ENCODE measurements around the gene DOCK3. TPM values are rescaled to one million over a fixed set of nuclear protein-coding genes. Genes with fewer than 3 reads are reported as not detected.
"Not testable (repeated sequence)": the region's sequence is repeated elsewhere in the genome, so short reads cannot be mapped to it uniquely, and the experiment has no call there.

The DOCK3 gene
- total RNA-seq, 1 experiment from 2014 or later, result 0.15 TPM

- ATAC-seq, result no peak
- CTCF ChIA-PET, result interaction anchor here (0.5 kb wide), 1 partner anchor 713 kb away, joined by 7 read pairs; no protein-coding TSS in a partner anchor
- intact Hi-C loops (cut with micrococcal nuclease), result loop anchor here (5.0 kb wide), 1 partner anchor 696 kb away; no protein-coding TSS in a partner anchor
Observed at GRCh38 chr3:50676031-50676705, 1.4 kb downstream of the DOCK3 start.

GRCh38 chr3:50687127-50687751, 12.5 kb downstream of the DOCK3 start:
- BruUV-seq (replicated peaks), result no TSS peak
- Histone ChIP-seq H2AFZ (ENCODE audit: low read length) (no peak overlapping the region), H3K4me2 (ENCODE audit: low read length) (no peak overlapping the region), H3K9me2 (replicated peaks; ENCODE audit: low read length) (no peaks in the 10 kb centered on the region), H3F3A (ENCODE audit: low read length, unreplicated experiment) (no peaks in the 10 kb centered on the region), H3K27ac (ENCODE audit: low read length) (no peak overlapping the region), H3K9me3 (ENCODE audit: low read length) (no peaks in the 10 kb centered on the region), H3K4me1 (ENCODE audit: insufficient read depth, low read length) (no peaks in the 10 kb centered on the region), H3K36me3 (ENCODE audit: low read depth, low read length) (no peaks in the 10 kb centered on the region), H4K20me1 (ENCODE audit: low read length) (no peaks in the 10 kb centered on the region), H3K4me3 (ENCODE audit: low read length) (no peak overlapping the region), H3K27me3 (ENCODE audit: low read length) (peaks cover 54% of the 10 kb centered on the region), H3K9ac (ENCODE audit: low read length) (no peak overlapping the region), H3K79me2 (ENCODE audit: low read length) (no peaks in the 10 kb centered on the region)
- intact Hi-C loops (cut with micrococcal nuclease), result no loop called here
- ChIA-PET POLR2A (ENCODE audit: unreplicated experiment) (no interaction called here), CTCF (no interaction called here)
- TF ChIP-seq EZH2 (IDR thresholded peaks at IDR 0.05; ENCODE audit: low read length, unreplicated experiment) (no peak), CTCF (conservative IDR thresholded peaks at IDR 0.05; ENCODE audit: low read depth, low read length) (no peak), EZH2phosphoT487 (IDR thresholded peaks at IDR 0.05; ENCODE audit: borderline replicate concordance, low read length) (no peak)
- ATAC-seq (no peak), DNase-seq (no peak)

More at GRCh38 chr3:50676031-50676705, 1.4 kb downstream of the DOCK3 start:
- H2AFZ ChIP-seq (ENCODE audit: low read length), result no peak overlapping the region
- H4K20me1 ChIP-seq (ENCODE audit: low read length), result no peaks in the 10 kb centered on the region
- POLR2A ChIA-PET (ENCODE audit: unreplicated experiment), result no interaction called here
- H3K9me3 ChIP-seq (ENCODE audit: low read length), result no peaks in the 10 kb centered on the region
- H3K9me2 ChIP-seq (replicated peaks; ENCODE audit: low read length), result no peaks in the 10 kb centered on the region
- DNase-seq, result no peak
- no peaks in the 10 kb centered on the region for H3K79me2 ChIP-seq (ENCODE audit: low read length)
- no peak overlapping the region for H3K4me3 ChIP-seq (ENCODE audit: low read length)
- H3F3A ChIP-seq (ENCODE audit: low read length, unreplicated experiment), result no peaks in the 10 kb centered on the region
- no peak overlapping the region for H3K27ac ChIP-seq (ENCODE audit: low read length)
- H3K4me2 ChIP-seq (ENCODE audit: low read length), result no peak overlapping the region
- H3K27me3 ChIP-seq (ENCODE audit: low read length), result peaks cover 83% of the 10 kb centered on the region
- no peak overlapping the region for H3K9ac ChIP-seq (ENCODE audit: low read length)
- no peaks in the 10 kb centered on the region for H3K36me3 ChIP-seq (ENCODE audit: low read depth, low read length)
- TSS peak; percentile 22 for BruUV-seq (replicated peaks)
- peaks cover 10% of the 10 kb centered on the region for H3K4me1 ChIP-seq (ENCODE audit: insufficient read depth, low read length)
- TF ChIP-seq EZH2phosphoT487 (IDR thresholded peaks at IDR 0.05; ENCODE audit: borderline replicate concordance, low read length), result no peak
- TF ChIP-seq CTCF (conservative IDR thresholded peaks at IDR 0.05; ENCODE audit: low read depth, low read length), result no peak
- no peak for TF ChIP-seq EZH2 (IDR thresholded peaks at IDR 0.05; ENCODE audit: low read length, unreplicated experiment)

- Histone ChIP-seq H3K27me3 (ENCODE audit: low read length) (peaks cover 56% of the 10 kb centered on the region), H3K9me2 (replicated peaks; ENCODE audit: low read length) (no peaks in the 10 kb centered on the region), H4K20me1 (ENCODE audit: low read length) (no peaks in the 10 kb centered on the region), H3K9ac (ENCODE audit: low read length) (no peak overlapping the region), H3K36me3 (ENCODE audit: low read depth, low read length) (no peaks in the 10 kb centered on the region), H3K79me2 (ENCODE audit: low read length) (no peaks in the 10 kb centered on the region), H3K4me1 (ENCODE audit: insufficient read depth, low read length) (no peaks in the 10 kb centered on the region), H3K9me3 (ENCODE audit: low read length) (no peaks in the 10 kb centered on the region), H2AFZ (ENCODE audit: low read length) (no peak overlapping the region), H3K4me3 (ENCODE audit: low read length) (no peak overlapping the region), H3F3A (ENCODE audit: low read length, unreplicated experiment) (no peaks in the 10 kb centered on the region), H3K4me2 (ENCODE audit: low read length) (no peak overlapping the region), H3K27ac (ENCODE audit: low read length) (no peak overlapping the region)
- intact Hi-C loops (cut with micrococcal nuclease), result no loop called here
- no TSS peak for BruUV-seq (replicated peaks)
- ChIA-PET POLR2A (ENCODE audit: unreplicated experiment) (no interaction called here), CTCF (no interaction called here)
- DNase-seq (no peak), ATAC-seq (no peak)
- no peak for TF ChIP-seq EZH2phosphoT487 (IDR thresholded peaks at IDR 0.05; ENCODE audit: borderline replicate concordance, low read length)
- no peak for TF ChIP-seq EZH2 (IDR thresholded peaks at IDR 0.05; ENCODE audit: low read length, unreplicated experiment)
- no peak for TF ChIP-seq CTCF (conservative IDR thresholded peaks at IDR 0.05; ENCODE audit: low read depth, low read length)
Observed at GRCh38 chr3:50687916-50688315, 13.2 kb downstream of the DOCK3 start.

GRCh38 chr3:50688602-50689001, 13.9 kb downstream of the DOCK3 start:
- CTCF ChIA-PET; H3K9ac ChIP-seq (ENCODE audit: low read length); H3K79me2 ChIP-seq (ENCODE audit: low read length); H3K4me3 ChIP-seq (ENCODE audit: low read length); H2AFZ ChIP-seq (ENCODE audit: low read length); H3K9me3 ChIP-seq (ENCODE audit: low read length); POLR2A ChIA-PET (ENCODE audit: unreplicated experiment); ATAC-seq; H3F3A ChIP-seq (ENCODE audit: low read length, unreplicated experiment); H3K36me3 ChIP-seq (ENCODE audit: low read depth, low read length); intact Hi-C loops (cut with micrococcal nuclease); DNase-seq; H4K20me1 ChIP-seq (ENCODE audit: low read length); BruUV-seq (replicated peaks); H3K4me2 ChIP-seq (ENCODE audit: low read length); H3K9me2 ChIP-seq (replicated peaks; ENCODE audit: low read length); H3K4me1 ChIP-seq (ENCODE audit: insufficient read depth, low read length); H3K27ac ChIP-seq (ENCODE audit: low read length): not testable (repeated sequence)
- H3K27me3 ChIP-seq (ENCODE audit: low read length), result peaks cover 53% of the 10 kb centered on the region

All from PC-3 (cell line).